Suprapubic skin (tissue), 4 donors: ENCODE measurements around the gene ZFP1. TPM values are rescaled to one million over a fixed set of nuclear protein-coding genes. Genes with fewer than 3 reads are reported as not detected.
A peak's percentile ranks its signal among the peaks of the same experiment; 100 is the strongest.

Source experiments
- DNase-seq, 2 donors: peaks; one replicate each; pipeline ENCODE4 v3.0.0-alpha.2; 2019; ENCODE audit warnings: low spot score in 2 of 2
- H3K27ac ChIP-seq: fragments of 200-600 bp; sonication (generic); one replicate; pipeline ENCODE4 v1.5.1; 2019
- H3K27me3 ChIP-seq: fragments of 200-600 bp; sonication (generic); one replicate; pipeline ENCODE4 v1.5.1; 2019
- H3K36me3 ChIP-seq: fragments of 200-600 bp; sonication (generic); one replicate; pipeline ENCODE4 v1.5.1; 2019
- H3K4me1 ChIP-seq: fragments of 200-600 bp; sonication (generic); one replicate; pipeline ENCODE4 v1.5.1; 2019
- H3K4me3 ChIP-seq: fragments of 200-600 bp; sonication (generic); one replicate; pipeline ENCODE4 v1.5.1; 2019; ENCODE audit warnings: mild to moderate bottlenecking
- H3K9me3 ChIP-seq: fragments of 200-600 bp; sonication (generic); one replicate; pipeline ENCODE4 v1.5.1; 2019
- EP300 ChIP-seq: sonication (generic); formaldehyde crosslinking; IDR thresholded peaks from one replicate; pipeline ENCODE4 v1.6.1; 2017; ENCODE audit warnings: antibody characterized with exemption
- POLR2A ChIP-seq, 2 donors: fragments of 450-650 bp; IDR thresholded peaks; one replicate each; pipeline ENCODE4 v1.6.1; 2017; ENCODE audit warnings: antibody characterized with exemption in 2 of 2, mild to moderate bottlenecking in 2 of 2, moderate library complexity in 2 of 2
- POLR2AphosphoS5 ChIP-seq, 3 donors: sonication (generic); formaldehyde crosslinking; IDR thresholded peaks; one replicate each; pipeline ENCODE4 v1.6.1; 2017; ENCODE audit warnings: antibody characterized with exemption in 3 of 3
- WGBS: methylation state at CpG from one replicate; pipeline ENCODE4 v1.1.5; 2018; 5-methylcytosine and 5-hydroxymethylcytosine counted together
- total RNA-seq, 4 donors: library from RNA; depleted of rRNA; stranded (reverse); fragments of >200 nt; gene quantifications; one replicate each; pipeline ENCODE4 v1.1.0, GENCODE V29; 2016
- TF ChIP-seq, protein P1 (sequence below), 2 donors: fragments of 200-600 bp in 1 of 2; fragments of 450-650 bp in 1 of 2; sonication (generic) in 1 of 2; IDR thresholded peaks; one replicate each; pipeline ENCODE4 v1.5.1; 2016 to 2019; ENCODE audit warnings: antibody characterized with exemption in 2 of 2, mild to moderate bottlenecking in 1 of 2, moderate library complexity in 1 of 2

The ZFP1 gene
- total RNA-seq, 4 donors from 2014 or later, result 4.4 to 8.7 (median 6.8) TPM

DNA sequence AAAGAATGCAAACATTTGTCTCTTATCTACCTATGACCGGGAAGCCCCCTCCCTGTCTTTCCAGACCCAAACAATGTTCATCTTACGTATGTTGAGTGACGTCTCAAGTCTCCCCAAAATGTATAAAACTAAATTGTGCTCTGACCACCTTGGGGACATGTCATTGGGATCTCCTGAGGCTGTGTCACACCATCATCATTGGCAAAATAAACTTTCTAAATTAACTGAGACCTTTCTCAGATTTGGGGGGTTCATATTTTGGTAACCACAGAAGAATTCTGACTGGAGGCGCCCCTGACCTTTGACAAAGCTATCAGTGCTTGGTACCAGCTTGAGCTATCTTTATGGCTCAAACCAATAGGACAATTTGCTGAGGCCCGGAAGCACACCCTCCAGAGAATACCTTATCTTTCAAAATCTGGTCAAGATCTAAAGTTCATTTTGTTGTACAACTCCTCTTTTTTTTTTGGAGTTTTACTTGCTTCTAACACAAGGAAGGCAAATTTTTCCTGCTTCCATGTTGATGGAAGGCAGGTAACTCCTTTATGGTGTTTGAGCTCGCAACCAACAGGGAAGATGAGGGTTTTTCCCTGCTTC, 29.3 kb upstream of the ZFP1 start:
- Histone ChIP-seq H3K36me3 (no peaks in the 10 kb centered on the region), H3K27me3 (no peaks in the 10 kb centered on the region), H3K4me1 (peaks cover 15% of the 10 kb centered on the region), H3K4me3 (no peak overlapping the region), H3K9me3 (no peaks in the 10 kb centered on the region), H3K27ac (no peak overlapping the region)
- 84% methylated on average over 6 of the region's 6 CpGs for WGBS
- no peak for TF ChIP-seq POLR2AphosphoS5 (IDR thresholded peaks at IDR 0.05)
- no peak for TF ChIP-seq EP300
- TF ChIP-seq, protein P1, sequence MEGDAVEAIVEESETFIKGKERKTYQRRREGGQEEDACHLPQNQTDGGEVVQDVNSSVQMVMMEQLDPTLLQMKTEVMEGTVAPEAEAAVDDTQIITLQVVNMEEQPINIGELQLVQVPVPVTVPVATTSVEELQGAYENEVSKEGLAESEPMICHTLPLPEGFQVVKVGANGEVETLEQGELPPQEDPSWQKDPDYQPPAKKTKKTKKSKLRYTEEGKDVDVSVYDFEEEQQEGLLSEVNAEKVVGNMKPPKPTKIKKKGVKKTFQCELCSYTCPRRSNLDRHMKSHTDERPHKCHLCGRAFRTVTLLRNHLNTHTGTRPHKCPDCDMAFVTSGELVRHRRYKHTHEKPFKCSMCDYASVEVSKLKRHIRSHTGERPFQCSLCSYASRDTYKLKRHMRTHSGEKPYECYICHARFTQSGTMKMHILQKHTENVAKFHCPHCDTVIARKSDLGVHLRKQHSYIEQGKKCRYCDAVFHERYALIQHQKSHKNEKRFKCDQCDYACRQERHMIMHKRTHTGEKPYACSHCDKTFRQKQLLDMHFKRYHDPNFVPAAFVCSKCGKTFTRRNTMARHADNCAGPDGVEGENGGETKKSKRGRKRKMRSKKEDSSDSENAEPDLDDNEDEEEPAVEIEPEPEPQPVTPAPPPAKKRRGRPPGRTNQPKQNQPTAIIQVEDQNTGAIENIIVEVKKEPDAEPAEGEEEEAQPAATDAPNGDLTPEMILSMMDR (IDR thresholded peaks at IDR 0.05), result no peak
- no peak for TF ChIP-seq POLR2A (IDR thresholded peaks at IDR 0.05)
- DNase-seq, result peak in 1 of 2 donors; percentile 14

DNA sequence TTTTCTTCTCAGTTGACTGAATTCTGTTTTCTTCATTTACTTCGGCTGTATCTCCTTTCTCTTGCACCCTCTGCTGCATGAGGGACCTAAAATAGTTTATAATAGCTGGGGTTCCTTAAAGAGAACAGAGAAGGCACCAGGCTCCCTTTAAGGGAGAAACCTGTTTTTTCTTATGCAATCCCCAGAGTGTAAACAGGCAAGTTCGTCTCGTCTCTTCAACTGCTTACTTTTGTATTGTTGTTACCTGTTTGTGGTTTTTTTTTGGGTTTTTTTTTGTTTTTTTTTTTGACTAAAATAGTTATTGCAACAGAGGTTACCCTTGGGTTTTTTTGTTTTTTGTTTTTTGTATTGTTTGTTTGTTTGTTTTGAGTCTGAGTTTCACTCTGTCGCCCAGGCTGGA, 28.1 kb upstream of the ZFP1 start:
- Histone ChIP-seq H3K27ac (no peak overlapping the region), H3K36me3 (no peaks in the 10 kb centered on the region), H3K27me3 (no peaks in the 10 kb centered on the region), H3K4me3 (no peak overlapping the region), H3K9me3 (no peaks in the 10 kb centered on the region), H3K4me1 (peaks cover 11% of the 10 kb centered on the region)
- TF ChIP-seq, protein P1 (IDR thresholded peaks at IDR 0.05), result no peak
- no peak for TF ChIP-seq POLR2AphosphoS5 (IDR thresholded peaks at IDR 0.05)
- WGBS, result 61% methylated on average over 4 of the region's 4 CpGs
- no peak for DNase-seq

DNA sequence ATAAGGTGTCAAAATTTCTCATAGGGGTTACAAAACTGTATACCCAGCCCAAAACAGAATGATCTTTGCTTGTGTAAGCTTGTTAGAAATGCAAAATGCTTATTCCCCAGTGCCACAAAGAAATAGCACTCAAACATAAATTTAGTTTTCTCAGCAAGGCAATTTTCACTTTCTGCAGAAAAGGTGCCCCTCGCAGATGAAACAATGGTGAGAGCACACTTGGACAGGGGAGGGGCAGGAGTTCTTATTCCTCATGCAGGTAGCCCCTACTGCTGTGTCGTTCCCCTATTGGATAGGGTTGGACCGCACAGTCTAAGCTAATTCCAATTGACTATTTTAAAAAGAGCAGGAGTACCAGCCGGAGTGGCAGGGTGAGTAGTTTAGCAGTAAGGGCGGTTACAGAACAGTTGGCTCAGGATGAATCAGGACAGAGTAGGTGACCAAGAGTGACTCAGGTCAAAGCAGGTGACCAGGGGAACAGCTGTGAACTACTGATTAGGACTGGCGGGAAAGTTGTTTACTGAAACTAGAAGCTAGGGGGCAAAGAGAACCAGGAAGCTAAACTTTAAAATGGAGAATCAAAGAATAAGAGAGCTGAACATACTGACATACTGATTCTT, 26.3 kb upstream of the ZFP1 start:
- Histone ChIP-seq H3K36me3 (no peaks in the 10 kb centered on the region), H3K9me3 (no peaks in the 10 kb centered on the region), H3K27me3 (no peaks in the 10 kb centered on the region), H3K4me1 (no peaks in the 10 kb centered on the region), H3K27ac (no peak overlapping the region), H3K4me3 (no peak overlapping the region)
- TF ChIP-seq POLR2AphosphoS5 (IDR thresholded peaks at IDR 0.05), result no peak
- TF ChIP-seq, protein P1 (IDR thresholded peaks at IDR 0.05), result no peak
- no peak for TF ChIP-seq EP300
- TF ChIP-seq POLR2A (IDR thresholded peaks at IDR 0.05), result no peak
- WGBS, result 91% methylated on average over 6 of the region's 6 CpGs
- no peak for DNase-seq

DNA sequence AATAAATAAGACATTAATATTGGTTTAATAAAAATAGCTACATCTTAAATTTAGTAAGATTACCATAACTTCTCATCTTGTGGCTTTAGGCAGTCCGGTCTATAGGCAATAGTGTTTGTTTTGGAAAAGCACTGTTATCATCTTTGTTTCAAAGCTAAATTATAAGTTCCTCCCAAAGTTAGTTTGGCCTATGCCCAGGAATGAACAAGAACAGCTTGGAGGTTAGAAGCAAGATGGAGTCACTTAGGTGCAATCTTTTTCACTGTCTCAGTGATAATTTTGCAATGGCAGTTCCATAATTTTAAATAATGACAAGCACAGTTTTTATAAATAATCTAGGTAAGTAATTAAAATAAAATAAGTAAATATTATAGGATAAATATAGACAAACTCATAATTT, 25.7 kb upstream of the ZFP1 start:
- 91% methylated on average over 1 of the region's 1 CpG for WGBS

More for the DNA sequence above, 25.7 kb upstream of the ZFP1 start:
- Histone ChIP-seq H3K27me3 (no peaks in the 10 kb centered on the region), H3K4me3 (no peak overlapping the region), H3K9me3 (no peaks in the 10 kb centered on the region), H3K36me3 (no peaks in the 10 kb centered on the region), H3K4me1 (no peaks in the 10 kb centered on the region), H3K27ac (no peak overlapping the region)
- TF ChIP-seq, protein P1 (IDR thresholded peaks at IDR 0.05), result no peak
- no peak for TF ChIP-seq POLR2AphosphoS5 (IDR thresholded peaks at IDR 0.05)
- TF ChIP-seq EP300, result no peak
- TF ChIP-seq POLR2A (IDR thresholded peaks at IDR 0.05), result no peak
- no peak for DNase-seq
